Muscle of back (tissue), 11 donors: ENCODE results near the gene PTPRR. TPM values are rescaled to one million over a fixed set of nuclear protein-coding genes. Genes with fewer than 3 reads are reported as not detected.

ENCODE experiments used
- DNase-seq, 3 donors: peaks; one replicate each; pipeline versions ENCODE4 v3.0.0 to v3.0.0-alpha.2; 2013
- polyA plus RNA-seq, 10 donors: library from polyadenylated mRNA; unstranded; fragments of 120-200 nt; gene quantifications; one replicate each; pipeline ENCODE4 v1.2.1, GENCODE V29; 2013; ENCODE audit not compliant: insufficient read length in 10 of 10

The PTPRR gene
- polyA plus RNA-seq, 10 donors: 0.84 to 3.9 (median 1.9) TPM

DNA sequence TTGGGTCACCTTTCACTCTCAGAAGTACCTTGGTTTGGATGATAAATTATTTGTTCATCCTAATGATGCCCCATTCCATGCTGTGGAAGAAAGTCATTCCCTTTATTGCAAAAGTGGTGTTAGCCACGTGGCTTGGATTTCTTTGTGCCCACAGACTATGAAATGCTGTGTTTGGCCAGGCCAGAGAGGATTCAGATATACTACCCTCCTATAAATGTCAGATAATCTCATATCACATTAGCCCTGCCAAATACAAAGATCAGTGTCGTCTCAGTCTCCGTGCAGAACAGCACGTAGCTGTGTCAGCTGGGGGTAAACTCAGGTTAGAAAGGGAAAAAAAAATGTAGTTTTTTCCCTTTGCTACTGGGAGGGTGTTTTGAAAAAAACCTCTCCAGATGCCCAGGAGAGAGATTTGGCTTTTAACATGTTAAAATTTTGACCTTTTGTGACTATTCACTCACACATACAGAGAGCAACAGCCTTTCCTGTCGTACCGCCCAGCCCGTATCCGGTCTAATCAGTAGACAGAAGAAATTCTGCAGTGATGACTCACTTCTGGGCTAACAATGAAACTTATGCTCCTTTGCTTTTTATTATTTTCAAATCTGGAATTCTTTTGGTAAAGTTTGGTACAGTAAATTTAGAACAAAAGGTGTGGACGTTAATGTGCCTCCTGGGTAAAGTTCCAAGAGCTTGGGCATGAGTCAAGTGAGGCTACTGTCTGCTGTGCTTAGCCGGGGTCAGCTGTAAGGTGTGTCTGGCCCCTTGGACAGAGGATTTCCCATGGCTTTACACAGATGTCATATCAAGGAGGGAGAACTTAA lies 274.8 kb downstream of the PTPRR start:
- peak; percentile 43 to 87 (median 73) for DNase-seq

DNA sequence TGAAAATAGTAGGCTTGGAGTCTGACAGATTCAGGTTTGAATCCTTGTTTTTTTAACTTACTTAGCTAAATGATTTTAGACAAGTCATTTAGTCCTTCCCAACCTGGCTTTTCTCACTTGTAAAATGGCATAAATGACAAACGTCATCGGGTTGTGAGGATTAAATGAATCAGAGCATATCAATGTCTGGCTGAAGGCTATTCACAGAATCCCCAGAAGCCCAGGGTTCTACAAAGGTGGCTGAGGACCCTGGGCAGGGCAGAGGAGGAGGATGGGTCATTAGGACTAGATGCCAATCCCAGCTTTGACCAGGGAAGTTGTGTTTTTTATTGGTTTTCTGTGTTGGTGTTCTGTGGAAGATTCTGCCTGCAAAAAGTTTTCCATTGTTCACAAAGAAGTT lies 275.7 kb downstream of the PTPRR start:
- DNase-seq: no peak

DNA sequence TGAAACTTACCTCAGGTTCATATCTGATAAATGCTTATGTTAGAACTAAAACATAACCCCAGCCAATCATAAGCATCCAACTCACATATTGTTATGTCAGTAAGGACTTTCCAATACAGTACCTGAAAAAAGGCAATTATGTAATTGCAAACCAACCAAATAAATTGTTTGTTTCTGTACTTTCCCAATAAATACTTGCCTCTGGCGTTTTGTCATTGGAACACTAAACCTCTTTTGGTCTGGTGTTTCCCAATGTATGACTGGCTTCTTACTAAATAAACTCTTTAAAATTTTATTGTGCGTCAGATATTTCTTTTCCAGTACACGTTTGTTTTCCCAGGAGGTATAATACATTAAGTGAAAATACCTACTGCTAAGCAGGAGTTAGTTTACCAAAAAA lies 276.6 kb downstream of the PTPRR start:
- no peak for DNase-seq

DNA sequence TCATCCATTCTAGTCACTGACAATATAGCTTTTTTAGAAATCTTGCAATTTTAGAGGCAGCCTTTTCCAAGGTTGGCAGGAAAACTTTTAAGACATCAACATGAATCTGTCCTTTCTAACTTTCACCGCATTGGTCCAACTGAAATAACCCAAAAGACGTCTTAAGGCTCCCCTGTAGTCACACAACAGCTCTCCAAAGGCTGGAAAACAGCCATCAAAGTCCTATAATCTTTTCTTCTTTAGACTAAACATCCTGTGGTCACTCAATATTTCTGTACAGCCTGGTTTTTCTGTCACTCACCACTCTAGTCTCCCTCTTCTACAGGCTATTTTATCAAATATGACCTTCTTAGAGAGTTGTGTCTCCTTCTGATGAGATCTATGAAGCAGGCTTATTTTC lies 278.8 kb downstream of the PTPRR start:
- DNase-seq: no peak

DNA sequence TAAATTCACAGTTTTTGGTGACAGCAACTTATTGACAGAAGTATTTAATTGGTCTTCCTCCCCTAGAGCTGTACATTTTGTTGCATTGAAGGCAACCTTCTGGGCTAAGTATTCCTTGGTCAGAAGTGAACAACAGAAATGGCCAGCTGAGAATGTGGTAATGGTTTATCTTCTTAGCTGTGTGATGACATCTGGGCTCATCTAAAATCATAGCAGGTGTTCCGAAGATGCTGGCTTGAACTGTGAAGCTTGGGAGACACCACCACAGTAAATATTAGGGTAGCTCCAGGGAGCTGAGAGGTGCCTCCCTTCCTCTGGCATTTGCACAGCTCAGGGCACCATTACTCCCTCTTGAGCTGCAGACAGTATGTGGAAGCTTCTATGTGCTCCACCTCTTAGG lies 279.6 kb downstream of the PTPRR start:
- no peak for DNase-seq

DNA sequence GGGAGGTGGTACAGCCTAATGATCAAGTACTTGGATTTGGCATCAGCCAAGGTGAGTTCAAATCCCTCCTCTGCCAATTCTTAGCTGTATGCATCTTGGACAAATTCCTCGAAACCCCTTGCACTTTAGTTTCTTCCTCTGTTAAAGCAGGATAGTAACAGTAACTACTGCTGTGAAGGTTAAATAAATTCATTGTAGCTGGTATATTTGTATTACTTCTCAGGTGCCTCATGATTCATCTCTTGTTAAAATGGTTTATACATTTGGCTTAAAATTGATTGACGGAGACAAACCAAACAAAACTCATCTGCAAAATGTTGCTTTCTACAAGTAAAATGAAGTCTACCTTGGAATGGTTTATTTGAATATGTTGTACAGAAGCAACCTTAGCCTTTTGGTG lies 281.0 kb downstream of the PTPRR start:
- DNase-seq: no peak

DNA sequence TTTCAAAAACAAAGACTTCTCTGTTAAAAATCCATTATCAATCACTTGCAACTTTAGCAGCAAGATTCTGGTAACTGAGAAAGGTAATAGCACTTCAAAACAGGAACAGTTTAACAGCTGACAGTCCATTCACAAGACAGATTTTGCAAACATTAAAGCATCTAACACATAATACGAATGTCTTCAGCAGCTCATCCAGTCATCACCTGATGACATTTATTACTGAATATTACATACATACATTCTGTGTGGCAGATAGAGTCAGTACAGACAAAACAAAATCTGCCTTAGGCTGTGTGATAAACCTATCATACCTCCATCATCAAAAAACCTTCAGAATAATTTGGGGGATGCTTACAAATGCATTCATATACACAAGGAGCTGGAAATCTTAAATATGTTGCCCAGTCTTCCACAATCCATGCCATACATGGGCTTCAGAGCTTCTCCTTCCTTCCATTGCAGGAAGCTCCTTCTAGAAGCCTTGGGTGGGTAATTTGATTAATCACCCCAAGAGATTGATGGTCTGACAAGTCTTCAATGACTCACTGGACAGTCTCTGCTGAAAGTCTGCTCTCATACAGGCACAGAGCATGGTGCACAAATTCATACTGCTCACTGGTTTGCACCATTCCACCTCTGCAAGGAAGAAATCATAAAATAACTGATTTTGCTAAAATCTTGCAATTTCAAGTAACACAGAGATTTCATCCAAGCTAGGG lies 281.7 kb downstream of the PTPRR start:
- DNase-seq: no peak

DNA sequence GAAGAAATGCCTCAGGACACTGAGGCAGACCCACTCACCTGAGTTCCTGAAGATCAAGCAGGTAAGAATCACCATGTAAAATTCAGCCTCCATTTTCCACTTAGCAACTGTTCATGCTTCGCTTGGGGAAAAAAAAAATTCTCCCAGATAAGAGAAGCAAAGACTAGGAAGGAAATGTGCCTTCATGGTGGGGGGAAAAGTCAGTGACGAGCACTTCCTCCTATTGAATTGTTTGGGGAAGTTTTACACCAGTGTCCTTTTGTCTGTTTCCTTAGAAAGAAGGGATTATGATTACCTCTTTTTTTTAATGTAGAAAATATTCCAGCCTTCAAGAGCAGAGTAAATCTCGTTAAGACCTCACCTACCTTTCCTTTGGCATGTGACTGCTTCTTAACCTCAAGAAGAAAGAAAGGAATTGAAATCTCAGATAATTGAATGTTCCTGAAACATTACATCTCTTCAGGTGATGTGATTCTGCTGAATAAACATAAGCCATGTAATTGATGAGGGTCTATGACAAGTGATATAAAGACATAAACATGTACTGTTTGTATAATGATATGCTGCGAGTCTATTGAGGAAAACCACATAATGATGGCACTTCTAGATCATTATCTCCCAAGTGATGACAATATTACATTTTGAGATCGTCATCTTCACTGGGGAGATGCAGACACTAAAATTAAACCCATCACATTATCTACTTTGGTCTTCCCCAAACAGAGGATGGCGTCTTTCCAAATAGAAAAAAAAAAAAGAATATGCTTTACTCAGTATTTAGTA lies 283.0 kb downstream of the PTPRR start, which contains the start of gene PTPRB:
Gene PTPRB (minus strand): TSS at position 127 of the 783 bp plus-strand sequence. CDS start 34 bp downstream, at position 93.
- peak in 1 of 3 donors; percentile 27 for DNase-seq

DNA sequence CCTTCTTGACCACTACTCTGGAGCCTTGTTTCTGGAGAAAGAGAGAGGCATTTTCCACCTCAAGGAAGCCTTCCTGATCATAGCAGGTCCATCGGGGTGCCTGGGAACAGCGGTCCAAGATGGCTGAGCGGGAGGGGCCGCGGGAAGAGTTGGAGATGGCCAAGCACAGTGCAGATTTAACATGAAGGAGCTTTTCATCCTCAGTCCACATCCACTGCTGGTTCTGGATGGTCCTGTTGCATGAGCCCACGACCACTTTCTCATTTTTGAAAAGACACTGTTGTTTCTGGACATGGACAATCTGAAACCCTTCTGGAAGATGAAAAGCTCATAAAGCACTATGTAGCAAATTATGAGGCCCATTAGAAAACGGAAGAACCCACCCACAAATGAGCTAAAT lies 284.8 kb downstream of the PTPRR start:
- no peak for DNase-seq

DNA sequence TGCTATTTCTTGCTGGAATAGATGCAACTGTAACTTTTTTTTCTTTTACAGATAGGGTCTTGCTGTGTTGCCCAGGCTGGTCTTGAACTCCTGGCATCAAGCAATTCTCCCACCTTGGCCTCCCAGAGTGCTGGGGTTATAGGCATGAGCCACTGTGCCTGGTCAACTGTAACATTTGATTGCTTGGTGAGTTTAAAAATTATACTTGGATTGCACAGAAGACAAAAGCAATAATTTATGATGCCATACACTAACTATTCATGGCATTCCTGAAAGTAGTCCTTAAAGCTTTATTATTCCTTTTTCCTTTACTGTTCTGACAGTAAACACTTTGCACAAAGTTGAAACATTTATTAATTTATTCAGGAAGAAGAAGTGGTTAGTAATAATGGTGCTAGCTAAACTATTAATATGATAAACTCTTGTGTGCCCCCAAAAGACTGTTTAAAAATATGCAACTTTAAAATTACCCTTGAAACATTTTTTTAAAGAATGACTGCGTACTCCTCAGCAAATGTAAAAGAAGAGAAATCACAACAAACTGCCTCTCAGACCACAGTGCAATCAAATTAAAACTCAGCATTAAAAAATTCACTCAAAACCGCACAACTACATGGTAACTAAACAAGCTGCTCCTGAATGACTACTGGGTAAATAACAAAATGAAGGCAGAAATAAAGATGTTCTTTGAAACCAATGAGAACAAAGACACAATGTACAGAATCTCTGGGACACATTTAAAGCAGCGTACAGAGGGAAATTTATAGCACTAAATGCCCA lies 291.6 kb downstream of the PTPRR start:
- no peak for DNase-seq

DNA sequence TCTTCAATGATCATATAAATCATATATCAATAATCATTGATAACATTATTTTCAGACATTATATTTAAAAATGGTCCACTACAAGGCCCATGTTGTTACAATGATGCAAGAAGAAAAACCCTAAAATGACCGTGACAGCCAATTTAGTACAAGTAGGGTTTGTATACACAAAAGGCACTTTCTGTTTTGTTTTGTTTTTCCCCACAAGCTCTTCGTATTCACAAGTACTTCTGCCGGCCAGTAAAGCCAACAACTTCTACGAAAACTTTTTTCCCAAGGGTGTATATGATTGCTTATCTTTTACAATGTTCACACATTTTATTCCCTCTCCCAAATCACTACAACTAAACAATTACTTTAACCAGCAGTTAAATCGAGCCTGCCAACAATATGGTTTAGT lies 292.9 kb downstream of the PTPRR start:
- DNase-seq: no peak

DNA sequence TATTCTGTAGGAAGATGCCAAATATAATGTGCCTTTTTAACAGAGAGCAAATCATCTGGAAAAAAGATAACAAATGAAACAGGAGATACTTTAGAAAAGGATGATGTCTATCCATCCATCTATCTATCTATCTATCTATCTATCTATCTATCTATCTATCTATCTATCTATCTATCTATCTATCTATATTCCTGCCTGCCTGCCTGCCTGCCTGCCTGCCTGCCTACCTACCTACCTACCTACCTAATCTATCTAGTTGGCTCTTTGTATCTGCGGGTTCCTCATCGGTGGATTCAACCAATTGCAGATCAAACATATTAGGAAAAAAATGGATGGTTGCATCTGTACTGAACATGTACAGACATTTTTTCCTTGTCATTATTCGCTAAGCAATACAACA lies 294.4 kb downstream of the PTPRR start:
- DNase-seq: no peak

DNA sequence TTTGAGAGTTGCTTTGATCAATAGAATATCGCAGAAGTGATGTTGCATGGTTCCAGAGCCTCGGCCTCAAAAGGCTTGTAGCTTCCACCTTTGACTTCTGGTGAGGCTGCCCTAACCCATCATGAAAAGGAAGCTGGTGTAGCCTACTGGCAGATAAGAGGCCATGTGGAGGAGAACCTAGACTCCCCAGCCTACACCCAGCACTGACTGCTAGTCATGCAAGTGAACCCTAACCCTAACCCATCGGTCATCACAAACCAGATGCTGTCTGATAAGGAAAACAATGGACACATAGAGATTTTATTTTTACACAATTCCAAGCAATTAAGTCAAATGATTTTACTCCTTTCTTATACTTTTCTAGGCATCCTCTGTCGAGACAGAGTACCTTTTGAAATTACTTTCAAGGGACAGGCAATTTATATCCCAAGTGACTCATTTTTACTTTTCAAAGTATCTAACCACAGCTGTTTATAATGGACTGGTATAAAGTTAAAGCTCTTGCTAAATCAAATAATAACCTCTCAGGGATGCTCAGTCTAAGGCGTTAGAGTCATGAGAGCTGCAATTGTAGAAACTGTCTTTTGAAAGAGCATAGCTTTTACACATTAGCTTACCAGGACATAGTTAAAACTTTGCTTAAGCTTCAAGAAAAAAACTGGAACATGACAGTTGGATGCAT lies 300.9 kb downstream of the PTPRR start:
- DNase-seq: no peak

DNA sequence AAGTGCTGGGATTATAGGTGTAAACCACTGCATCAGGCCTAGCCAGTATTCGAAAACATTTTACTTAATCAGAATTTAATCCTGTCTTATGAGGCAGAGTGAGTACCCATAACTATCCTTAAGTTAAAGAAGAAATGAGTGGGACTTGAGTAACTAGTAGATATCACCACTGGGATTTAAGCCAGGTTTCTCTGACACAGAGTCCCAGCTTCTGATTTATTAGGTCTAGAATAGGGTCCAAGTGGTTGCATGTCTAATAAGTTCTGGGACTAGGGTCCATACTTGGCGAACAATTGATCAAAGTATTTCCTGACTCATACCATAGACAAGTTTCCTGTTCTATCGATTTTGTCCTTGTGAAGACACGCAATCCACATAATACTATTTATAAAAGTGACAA lies 302.2 kb downstream of the PTPRR start:
- no peak for DNase-seq

DNA sequence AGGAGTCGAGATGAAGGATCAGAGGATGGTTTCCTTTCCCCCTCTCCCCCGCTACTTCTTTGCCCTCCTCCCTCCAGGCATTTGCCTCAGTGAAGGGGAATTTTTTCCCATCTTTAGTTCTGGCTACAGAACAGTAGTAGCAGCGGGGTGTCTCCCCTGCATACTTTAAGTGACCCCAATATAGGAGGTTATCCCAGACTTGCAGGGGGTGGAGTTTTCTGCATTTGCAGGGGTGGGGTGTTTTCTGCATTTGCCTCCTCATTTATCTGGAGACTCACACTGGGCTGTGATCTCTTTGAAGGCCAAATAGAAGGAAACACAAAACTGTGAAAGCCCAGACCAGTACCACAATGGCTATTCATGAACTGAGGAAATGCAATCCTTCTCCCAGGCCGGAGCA lies 303.1 kb downstream of the PTPRR start:
- DNase-seq: no peak

DNA sequence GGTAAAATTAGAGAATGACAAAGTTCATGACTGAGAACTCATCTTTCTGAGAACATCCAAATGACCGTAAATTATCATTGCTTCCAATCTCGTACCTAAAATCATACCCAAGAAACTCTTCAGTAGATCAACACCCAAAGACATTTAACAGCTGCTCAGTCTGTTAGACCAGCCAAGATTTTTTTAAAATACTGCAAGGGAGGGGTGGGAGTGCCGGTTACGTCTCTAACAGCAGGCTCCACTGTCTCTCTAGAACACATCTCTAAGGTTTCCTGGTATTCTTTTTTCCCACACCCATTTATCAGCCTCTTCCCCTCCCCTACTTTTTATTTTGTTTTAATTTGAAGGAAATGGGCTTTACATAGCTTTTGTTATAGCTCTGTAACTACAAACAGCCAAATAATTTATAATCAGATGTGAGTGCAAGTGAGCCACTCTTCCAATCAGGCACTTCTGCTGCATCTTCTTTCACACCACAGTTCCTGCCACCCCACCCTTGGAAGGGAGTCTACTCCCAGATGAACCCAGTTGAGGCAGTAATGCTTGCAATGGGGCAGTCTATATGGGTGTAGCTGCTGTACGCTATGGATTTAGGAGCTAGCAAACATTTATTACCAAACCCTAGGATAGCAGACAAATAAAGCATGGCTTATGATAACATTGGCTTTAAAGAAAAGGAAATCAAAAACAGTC lies 305.2 kb downstream of the PTPRR start:
- no peak for DNase-seq

DNA sequence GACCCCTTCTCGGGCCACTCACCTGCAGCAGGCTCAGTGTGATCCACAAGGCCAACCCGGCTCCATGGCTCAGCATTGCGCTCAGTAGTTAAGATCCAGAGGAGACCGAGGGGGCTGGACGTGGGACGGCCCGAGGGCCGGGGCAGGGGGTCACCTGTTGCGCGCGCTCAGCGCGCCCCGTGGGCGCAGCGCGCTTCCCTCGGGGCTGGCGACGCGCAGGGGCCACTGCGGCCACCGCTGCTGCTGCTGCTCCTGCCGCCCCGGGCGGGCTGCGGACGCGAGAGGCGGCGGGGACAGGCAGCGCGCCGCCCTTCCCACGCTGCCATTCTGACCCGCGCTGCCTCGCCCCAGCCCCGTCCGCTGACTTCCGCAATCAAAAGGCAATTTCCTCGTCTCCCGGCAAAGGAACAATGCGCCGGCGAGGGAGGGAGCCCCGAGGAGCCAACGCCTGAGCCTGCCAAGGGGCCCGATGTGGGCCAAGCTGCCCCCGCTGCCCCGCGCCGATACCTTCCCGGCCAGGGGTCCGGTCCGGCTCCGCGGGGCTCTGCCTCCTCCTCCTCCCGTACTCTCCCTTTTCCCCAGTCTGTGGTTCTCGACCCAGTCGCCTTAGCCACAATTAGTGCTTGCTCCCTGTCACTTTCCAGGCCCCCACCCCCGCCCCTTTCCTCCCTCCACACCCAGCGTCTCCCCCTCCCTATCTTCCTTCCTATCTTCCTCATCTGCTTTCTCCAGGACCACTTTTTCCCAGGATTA lies 310.6 kb downstream of the PTPRR start:
- DNase-seq: peak in 2 of 3 donors; percentile 29 to 63

DNA sequence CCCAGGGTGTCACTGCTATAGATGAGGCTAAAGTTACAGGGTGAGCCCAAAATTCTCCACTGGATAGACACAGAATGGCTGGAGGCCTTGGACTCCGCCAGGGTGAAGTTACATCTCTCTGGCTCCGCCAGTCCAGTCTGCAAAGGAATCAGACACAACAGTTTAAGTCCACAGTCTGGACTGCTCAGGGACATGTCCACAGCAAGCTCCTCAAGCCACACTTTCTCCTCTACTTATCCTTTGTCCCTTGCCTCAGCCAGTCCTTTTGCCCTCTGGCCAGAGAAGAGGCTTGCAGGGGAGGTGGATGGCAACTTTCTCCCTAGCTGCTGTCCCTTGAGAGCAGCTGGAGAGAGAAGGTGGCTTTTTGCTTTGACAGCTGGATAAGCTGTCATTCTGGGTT lies 311.3 kb downstream of the PTPRR start:
- peak in 1 of 3 donors; percentile 16 for DNase-seq

DNA sequence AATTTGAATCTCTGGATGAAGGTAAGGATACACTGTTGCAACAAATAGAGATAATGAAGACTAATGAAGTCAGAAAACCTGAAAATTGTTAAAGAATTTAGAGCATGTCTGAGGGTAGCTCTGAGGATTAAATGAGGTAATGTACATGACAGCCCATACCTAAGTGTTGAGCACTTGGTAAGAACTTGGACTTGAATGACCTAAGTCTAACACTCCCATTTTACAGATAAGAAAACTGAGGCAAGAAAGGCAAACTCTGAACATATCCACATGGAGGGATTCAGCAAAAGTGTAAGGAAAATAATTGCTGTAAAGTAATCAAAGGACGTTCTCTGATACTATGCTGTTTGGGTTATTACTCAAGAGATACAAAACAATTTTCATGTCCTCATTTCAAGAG lies 312.4 kb downstream of the PTPRR start:
- no peak for DNase-seq

DNA sequence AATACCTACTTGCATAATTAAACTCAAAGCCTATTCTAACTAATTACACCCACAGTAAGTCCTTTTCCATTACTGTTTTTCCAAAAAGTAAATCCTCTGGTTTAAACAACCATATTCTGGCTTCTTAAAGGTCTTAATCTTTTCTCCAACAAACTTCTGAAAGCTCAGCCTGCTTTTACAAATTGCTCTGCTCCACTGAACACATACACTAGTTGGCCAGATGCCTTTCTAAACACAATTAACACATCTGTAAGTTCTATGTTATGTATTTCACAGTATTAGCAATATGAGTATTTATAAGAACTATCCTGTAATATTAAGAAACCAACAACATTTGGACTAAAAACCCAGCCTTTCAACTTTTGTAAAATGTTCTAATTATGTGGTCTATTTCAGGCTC lies 313.4 kb downstream of the PTPRR start:
- DNase-seq: no peak
